Rectal smooth muscle tissue (tissue), 1 donor: ENCODE data around the gene GLOD4.
"Not testable (repeated sequence)": the region's sequence is repeated elsewhere in the genome, so short reads cannot be mapped to it uniquely, and the experiment has no call there.

Source experiments
- H3K27ac ChIP-seq: one replicate; pipeline ENCODE4 v1.7.0; 2013; ENCODE audit warnings: low read depth, low read length, inconsistent platforms
- H3K27me3 ChIP-seq: one replicate; pipeline ENCODE4 v1.7.0; 2013; ENCODE audit warnings: low read length; ENCODE audit not compliant: control insufficient read depth, insufficient read depth
- H3K36me3 ChIP-seq: one replicate; pipeline ENCODE4 v1.7.0; 2013; ENCODE audit warnings: low read length; ENCODE audit not compliant: control insufficient read depth, insufficient read depth
- H3K4me1 ChIP-seq: one replicate; pipeline ENCODE4 v1.7.0; 2013; ENCODE audit warnings: low read length; ENCODE audit not compliant: control insufficient read depth, insufficient read depth
- H3K4me3 ChIP-seq: one replicate; pipeline ENCODE4 v1.7.0; 2013; ENCODE audit warnings: low read length
- H3K9ac ChIP-seq: one replicate; pipeline ENCODE4 v1.7.0; 2013; ENCODE audit warnings: low read length

The GLOD4 gene

GRCh38 chr17:788551-788950 is 6.5 kb upstream of the GLOD4 start:
- Histone ChIP-seq H3K36me3 (peaks cover 17% of the 10 kb centered on the region), H3K27ac (no peak overlapping the region), H3K27me3 (no peaks in the 10 kb centered on the region), H3K4me3 (no peak overlapping the region), H3K9ac (no peak overlapping the region), H3K4me1 (peaks cover 5% of the 10 kb centered on the region)

GRCh38 chr17:787641-788221 is 5.7 kb upstream of the GLOD4 start:
- Histone ChIP-seq H3K4me1 (peaks cover 5% of the 10 kb centered on the region), H3K4me3 (no peak overlapping the region), H3K27ac (no peak overlapping the region), H3K9ac (no peak overlapping the region), H3K27me3 (no peaks in the 10 kb centered on the region), H3K36me3 (peaks cover 16% of the 10 kb centered on the region)

GRCh38 chr17:785901-786300 is 3.8 kb upstream of the GLOD4 start:
- not testable (repeated sequence) for H3K4me3 ChIP-seq, H3K9ac ChIP-seq, H3K4me1 ChIP-seq, H3K27me3 ChIP-seq, H3K27ac ChIP-seq, H3K36me3 ChIP-seq

- Histone ChIP-seq H3K27me3 (no peaks in the 10 kb centered on the region), H3K36me3 (peaks cover 6% of the 10 kb centered on the region), H3K9ac (no peak overlapping the region), H3K4me1 (peaks cover 6% of the 10 kb centered on the region), H3K27ac (no peak overlapping the region), H3K4me3 (no peak overlapping the region)
Observed at GRCh38 chr17:784143-784542, 2.1 kb upstream of the GLOD4 start.

GRCh38 chr17:778096-778495 is 4.0 kb downstream of the GLOD4 start:
- Histone ChIP-seq H3K36me3 (peaks cover 26% of the 10 kb centered on the region), H3K4me1 (peaks cover 6% of the 10 kb centered on the region), H3K9ac (no peak overlapping the region), H3K27me3 (no peaks in the 10 kb centered on the region), H3K27ac (no peak overlapping the region), H3K4me3 (no peak overlapping the region)

- H3K27me3 ChIP-seq, result no peaks in the 10 kb centered on the region
- H3K9ac ChIP-seq, result no peak overlapping the region
- no peak overlapping the region for H3K4me3 ChIP-seq
- no peaks in the 10 kb centered on the region for H3K4me1 ChIP-seq
- no peak overlapping the region for H3K27ac ChIP-seq
- H3K36me3 ChIP-seq, result peaks cover 35% of the 10 kb centered on the region
Observed at GRCh38 chr17:774313-774584, 7.8 kb downstream of the GLOD4 start.

GRCh38 chr17:773467-774312 is 8.4 kb downstream of the GLOD4 start:
- no peaks in the 10 kb centered on the region for H3K4me1 ChIP-seq
- no peaks in the 10 kb centered on the region for H3K27me3 ChIP-seq
- H3K27ac ChIP-seq, result no peak overlapping the region
- H3K36me3 ChIP-seq, result peaks cover 38% of the 10 kb centered on the region
- no peak overlapping the region for H3K9ac ChIP-seq
- no peak overlapping the region for H3K4me3 ChIP-seq

GRCh38 chr17:773016-773415 is 9.1 kb downstream of the GLOD4 start:
- Histone ChIP-seq H3K27ac (no peak overlapping the region), H3K9ac (no peak overlapping the region), H3K27me3 (no peaks in the 10 kb centered on the region), H3K36me3 (peaks cover 38% of the 10 kb centered on the region), H3K4me3 (no peak overlapping the region), H3K4me1 (no peaks in the 10 kb centered on the region)

- H3K36me3 ChIP-seq, result peaks cover 20% of the 10 kb centered on the region
- no peaks in the 10 kb centered on the region for H3K4me1 ChIP-seq
- no peak overlapping the region for H3K27ac ChIP-seq
- H3K9ac ChIP-seq, result no peak overlapping the region
- no peak overlapping the region for H3K4me3 ChIP-seq
- no peaks in the 10 kb centered on the region for H3K27me3 ChIP-seq
Observed at GRCh38 chr17:767076-767475, 15.0 kb downstream of the GLOD4 start.

- H3K4me1 ChIP-seq, result no peaks in the 10 kb centered on the region
- H3K36me3 ChIP-seq, result peaks cover 21% of the 10 kb centered on the region
- no peak overlapping the region for H3K9ac ChIP-seq
- no peak overlapping the region for H3K27ac ChIP-seq
- no peaks in the 10 kb centered on the region for H3K27me3 ChIP-seq
- no peak overlapping the region for H3K4me3 ChIP-seq
Observed at GRCh38 chr17:760371-760770, 21.7 kb downstream of the GLOD4 start.

- H3K27ac ChIP-seq, result no peak overlapping the region
- H3K36me3 ChIP-seq, result peaks cover 17% of the 10 kb centered on the region
- H3K9ac ChIP-seq, result no peak overlapping the region
- H3K27me3 ChIP-seq, result no peaks in the 10 kb centered on the region
- no peaks in the 10 kb centered on the region for H3K4me1 ChIP-seq
- no peak overlapping the region for H3K4me3 ChIP-seq
Observed at GRCh38 chr17:759964-760363, 22.1 kb downstream of the GLOD4 start.

- H3K36me3 ChIP-seq, result peaks cover 13% of the 10 kb centered on the region
- H3K27ac ChIP-seq, result peak overlapping the region; percentile 13
Observed at GRCh38 chr17:756010-756567, 26.0 kb downstream of the GLOD4 start.

More at GRCh38 chr17:756010-756567, 26.0 kb downstream of the GLOD4 start:
- not testable (repeated sequence) for H3K27me3 ChIP-seq, H3K4me3 ChIP-seq, H3K9ac ChIP-seq, H3K4me1 ChIP-seq
